PC-3 (cell line): Measurements from ENCODE around the gene TBXAS1. TPM values are rescaled to one million over a fixed set of nuclear protein-coding genes. Genes with fewer than 3 reads are reported as not detected.

Experiments
- ATAC-seq: fragments of 200-7000 bp; cut with Tn5 transposase; 2 replicates; pipeline ENCODE4 v1.9.1; 2020; ENCODE audit warnings: mild to moderate bottlenecking, moderate library complexity
- BruUV-seq: library from RNA; stranded (reverse); fragments of 400-500 nt; replicated peaks from 2 replicates; lab custom pipeline; 2021; lab: Mats Ljungman, UMichigan
- CTCF ChIA-PET: fragments of 300-600 bp; sonication (Branson Sonifier 250); formaldehyde crosslinking; loops from one replicate; lab custom pipeline; 2022; ENCODE audit warnings: antibody characterized with exemption; lab: Charles Lee
- POLR2A ChIA-PET: fragments of 300-600 bp; sonication (Branson Sonifier 250); formaldehyde crosslinking; loops from one replicate; lab custom pipeline; 2022; ENCODE audit warnings: antibody characterized with exemption; ENCODE audit not compliant: unreplicated experiment; lab: Charles Lee
- DNase-seq: peaks from one replicate; pipeline ENCODE4 v3.0.0-alpha.2; 2015
- H2AFZ ChIP-seq: fragments of 300-600 bp; sonication (generic); 2 replicates; pipeline ENCODE4 v1.6.0; 2016; ENCODE audit warnings: antibody characterized with exemption, low read length
- H3F3A ChIP-seq: fragments of 300-600 bp; sonication (generic); one replicate; pipeline ENCODE4 v1.6.0; 2017; ENCODE audit warnings: antibody characterized with exemption, low read length, control low read depth, mild to moderate bottlenecking; ENCODE audit not compliant: unreplicated experiment
- H3K27ac ChIP-seq: fragments of 300-600 bp; sonication (generic); 2 replicates; pipeline ENCODE4 v1.5.1; 2016; ENCODE audit warnings: mild to moderate bottlenecking, low read length
- H3K27me3 ChIP-seq: fragments of 300-600 bp; sonication (generic); 2 replicates; pipeline ENCODE4 v1.6.1; 2016; ENCODE audit warnings: low read length, mixed read lengths
- H3K36me3 ChIP-seq: fragments of 300-600 bp; sonication (generic); 2 replicates; pipeline ENCODE4 v1.6.1; 2016; ENCODE audit warnings: low read depth, mixed run types, low read length, mixed read lengths
- H3K4me1 ChIP-seq: fragments of 300-600 bp; sonication (generic); 2 replicates; pipeline ENCODE4 v1.5.1; 2016; ENCODE audit warnings: low read length; ENCODE audit not compliant: insufficient read depth
- H3K4me2 ChIP-seq: fragments of 300-600 bp; sonication (generic); 2 replicates; pipeline ENCODE4 v1.6.0; 2016; ENCODE audit warnings: low read length
- H3K4me3 ChIP-seq: fragments of 300-600 bp; sonication (generic); 2 replicates; pipeline ENCODE4 v1.5.1; 2016; ENCODE audit warnings: mild to moderate bottlenecking, low read length, mixed read lengths
- H3K79me2 ChIP-seq: fragments of 300-600 bp; sonication (generic); 2 replicates; pipeline ENCODE4 v1.6.1; 2017; ENCODE audit warnings: low read length, mixed read lengths
- H3K9ac ChIP-seq: fragments of 300-600 bp; sonication (generic); 2 replicates; pipeline ENCODE4 v1.6.0; 2016; ENCODE audit warnings: mild to moderate bottlenecking, low read length
- H3K9me2 ChIP-seq: fragments of 300-600 bp; sonication (generic); replicated peaks from 2 replicates; pipeline ENCODE4 v1.6.1; 2016; ENCODE audit warnings: mixed run types, low read length, mixed read lengths
- H3K9me3 ChIP-seq: fragments of 300-600 bp; sonication (generic); 2 replicates; pipeline ENCODE4 v1.6.1; 2016; ENCODE audit warnings: low read length, mixed read lengths
- H4K20me1 ChIP-seq: fragments of 300-600 bp; sonication (generic); 2 replicates; pipeline ENCODE4 v1.6.1; 2016; ENCODE audit warnings: low read length, mixed read lengths
- CTCF ChIP-seq: fragments of 300-600 bp; sonication (generic); conservative IDR thresholded peaks from 2 replicates; pipeline ENCODE4 v1.5.1; 2017; ENCODE audit warnings: antibody characterized with exemption, low read depth, mild to moderate bottlenecking, low read length
- EZH2 ChIP-seq: fragments of 300-600 bp; sonication (generic); IDR thresholded peaks from one replicate; pipeline ENCODE4 v1.6.1; 2017; ENCODE audit warnings: antibody characterized with exemption, mild to moderate bottlenecking, low read length; ENCODE audit not compliant: unreplicated experiment
- EZH2phosphoT487 ChIP-seq: fragments of 300-600 bp; sonication (generic); IDR thresholded peaks from 2 replicates; pipeline ENCODE4 v1.6.1; 2018; ENCODE audit warnings: mild to moderate bottlenecking, antibody characterized with exemption, low read length, borderline replicate concordance
- intact Hi-C: fragments of 100-400 bp; cut with micrococcal nuclease; formaldehyde crosslinking; loops from 2 replicates; pipeline ENCODE4 v1.9.0; 2023
- total RNA-seq: library from RNA; depleted of rRNA; stranded (reverse); fragments of >200 nt; gene quantifications from 2 replicates; pipeline ENCODE4 v1.2.3, GENCODE V29; 2014

TBXAS1 gene
- total RNA-seq, 1 experiment from 2014 or later, result 21.8 TPM

DNA sequence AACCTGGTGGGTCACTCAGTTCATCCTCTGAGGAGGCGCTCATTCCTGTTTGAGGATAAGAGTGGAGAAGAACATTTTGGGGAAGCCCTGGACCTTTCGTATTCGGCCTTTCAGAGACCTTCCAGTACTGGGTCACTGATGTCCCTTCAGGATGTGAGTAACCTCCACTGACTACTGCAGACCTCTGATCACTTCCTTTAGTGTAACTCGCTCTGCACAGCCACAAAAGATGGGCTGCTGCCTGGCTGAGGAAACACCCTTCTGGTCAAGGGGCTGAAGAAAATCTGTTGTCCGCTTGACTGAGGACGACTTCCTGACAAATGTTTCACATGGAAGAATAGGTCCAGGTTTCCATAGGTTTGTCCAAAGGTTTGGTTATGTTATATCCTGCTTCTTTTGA, 15.9 kb upstream of the TBXAS1 start:
- POLR2A ChIA-PET, result no interaction called here
- Histone ChIP-seq H4K20me1 (no peaks in the 10 kb centered on the region), H3K9me2 (no peaks in the 10 kb centered on the region), H2AFZ (no peak overlapping the region), H3K79me2 (no peaks in the 10 kb centered on the region), H3K4me2 (no peak overlapping the region), H3K9me3 (no peaks in the 10 kb centered on the region), H3K4me3 (no peak overlapping the region), H3K9ac (no peak overlapping the region), H3K27me3 (no peaks in the 10 kb centered on the region), H3F3A (no peaks in the 10 kb centered on the region), H3K27ac (no peak overlapping the region), H3K36me3 (no peaks in the 10 kb centered on the region), H3K4me1 (no peaks in the 10 kb centered on the region)
- no peak for TF ChIP-seq EZH2phosphoT487
- TF ChIP-seq EZH2, result no peak
- no peak for TF ChIP-seq CTCF
- DNase-seq (no peak), ATAC-seq (no peak)
- CTCF ChIA-PET, result no interaction called here
- intact Hi-C loops, result no loop called here
- BruUV-seq, result no TSS peak

DNA sequence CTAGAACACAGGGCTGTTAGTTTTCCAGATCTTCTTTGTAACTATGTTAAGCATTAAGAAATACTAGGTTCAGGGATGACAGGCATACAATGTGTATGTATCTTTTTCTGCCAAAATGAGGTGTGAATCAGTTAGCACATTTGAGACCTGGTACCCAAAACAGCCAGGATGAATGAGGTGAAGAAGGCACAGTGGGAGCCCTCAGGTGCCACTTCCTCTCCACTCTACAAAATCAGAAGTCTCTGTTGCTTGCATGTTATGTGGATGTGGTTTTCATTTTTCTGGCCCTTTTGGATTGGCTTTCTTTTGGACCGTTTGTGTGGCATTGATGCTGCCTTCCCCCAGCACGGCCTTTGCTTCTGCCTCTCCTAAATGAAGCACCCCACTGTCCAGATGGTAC, 15.4 kb upstream of the TBXAS1 start:
- intact Hi-C loops, result no loop called here
- Histone ChIP-seq H3K9me2 (no peaks in the 10 kb centered on the region), H3K27me3 (no peaks in the 10 kb centered on the region), H3K36me3 (no peaks in the 10 kb centered on the region), H3K4me1 (no peaks in the 10 kb centered on the region), H3K4me3 (no peak overlapping the region), H3K9ac (no peak overlapping the region), H3K27ac (no peak overlapping the region), H3K4me2 (no peak overlapping the region), H4K20me1 (no peaks in the 10 kb centered on the region), H3K79me2 (no peaks in the 10 kb centered on the region), H3F3A (no peaks in the 10 kb centered on the region), H3K9me3 (no peaks in the 10 kb centered on the region), H2AFZ (no peak overlapping the region)
- no peak for TF ChIP-seq CTCF
- no peak for TF ChIP-seq EZH2
- no peak for TF ChIP-seq EZH2phosphoT487
- no TSS peak for BruUV-seq
- ChIA-PET CTCF (no interaction called here), POLR2A (no interaction called here)
- DNase-seq, result no peak
- no peak for ATAC-seq

- ChIA-PET CTCF (no interaction called here), POLR2A (no interaction called here)
- Histone ChIP-seq H3F3A (no peaks in the 10 kb centered on the region), H3K27me3 (no peaks in the 10 kb centered on the region), H3K79me2 (no peaks in the 10 kb centered on the region), H3K9me3 (no peaks in the 10 kb centered on the region), H2AFZ (no peak overlapping the region), H3K4me1 (no peaks in the 10 kb centered on the region), H3K27ac (no peak overlapping the region), H3K4me2 (no peak overlapping the region), H4K20me1 (no peaks in the 10 kb centered on the region), H3K4me3 (no peak overlapping the region), H3K9ac (no peak overlapping the region), H3K36me3 (no peaks in the 10 kb centered on the region), H3K9me2 (no peaks in the 10 kb centered on the region)
- intact Hi-C loops, result no loop called here
- no peak for ATAC-seq
- BruUV-seq, result no TSS peak
- no peak for TF ChIP-seq CTCF
- no peak for TF ChIP-seq EZH2phosphoT487
- no peak for TF ChIP-seq EZH2
- no peak for DNase-seq
Observed at GRCh38 chr7:139817249-139817648, 11.8 kb upstream of the TBXAS1 start.
